A549 (cell line): ENCODE measurements around the gene DIPK1B. TPM values are rescaled to one million over a fixed set of nuclear protein-coding genes. Genes with fewer than 3 reads are reported as not detected.

Experiments used
- ATAC-seq, 2 experiments: fragments of 200-7000 bp in 1 of 2; fragments of >200 bp in 1 of 2; cut with Nextera tagmentation in 1 of 2; cut with Tn5 transposase in 1 of 2; 3 replicates each; pipeline versions ENCODE4 v1.8.0 to v1.9.1; 2018 to 2020; ENCODE audit warnings: mild to moderate bottlenecking in 1 of 2, moderate library complexity in 1 of 2
- CTCF ChIA-PET: fragments of 300-600 bp; sonication (Branson Sonifier 250); formaldehyde crosslinking; extraction: SDS; loops from one replicate; lab custom pipeline; 2021; ENCODE audit warnings: antibody characterized with exemption, inconsistent platforms; lab: Yijun Ruan, JAX
- POLR2A ChIA-PET: fragments of 350-600 bp; formaldehyde crosslinking; extraction: SDS; loops from one replicate; lab custom pipeline; 2021; ENCODE audit warnings: antibody characterized with exemption, inconsistent platforms; lab: Yijun Ruan, JAX
- DNase-seq, 2 experiments: peaks; one replicate each; pipeline versions ENCODE4 v3.0.0 to v3.0.0-alpha.2; 2011 to 2016; ENCODE audit warnings: low read depth in 1 of 2, low spot score in 1 of 2
- FAIRE-seq: peaks from 2 replicates; lab custom pipeline; 2011; peaks lifted over from hg19 to GRCh38; lab: Jason Lieb, UNC
- H3K27ac ChIP-seq, 2 experiments: fragments of >200 bp; sonication (Bioruptor Twin); formaldehyde crosslinking; 3 replicates each; pipeline ENCODE4 v1.5.1; 2016 to 2017
- H3K4me1 ChIP-seq: fragments of >200 bp; sonication (Bioruptor Twin); formaldehyde crosslinking; 3 replicates; pipeline ENCODE4 v1.6.1; 2016
- H3K4me2 ChIP-seq: fragments of >200 bp; sonication (Bioruptor Twin); formaldehyde crosslinking; 3 replicates; pipeline ENCODE4 v1.6.1; 2016
- H3K4me3 ChIP-seq: fragments of >200 bp; sonication (Bioruptor Twin); formaldehyde crosslinking; 3 replicates; pipeline ENCODE4 v1.5.1; 2016
- H3K9me3 ChIP-seq: fragments of >200 bp; sonication (Bioruptor Twin); formaldehyde crosslinking; 3 replicates; pipeline ENCODE4 v1.6.1; 2016
- CBX2 ChIP-seq: fragments of 200-600 bp; sonication (generic); IDR thresholded peaks from 2 replicates; pipeline ENCODE4 v1.6.1; 2016; ENCODE audit warnings: low read depth, mild to moderate bottlenecking, borderline replicate concordance
- CBX8 ChIP-seq: fragments of 200-600 bp; sonication (generic); IDR thresholded peaks from 2 replicates; pipeline ENCODE4 v1.6.1; 2016
- FOXS1 ChIP-seq: fragments of 250-450 bp; sonication (Bioruptor Pico); IDR thresholded peaks from 2 replicates; pipeline ENCODE4 v1.5.0; 2020; ENCODE audit warnings: mild to moderate bottlenecking, moderate library complexity
- HDAC2 ChIP-seq: fragments of 200-600 bp; sonication (generic); IDR thresholded peaks from 2 replicates; pipeline ENCODE4 v1.6.1; 2016
- HOXB13 ChIP-seq: fragments of 250-450 bp; sonication (Bioruptor Pico); IDR thresholded peaks from 2 replicates; pipeline ENCODE4 v1.5.0; 2020; ENCODE audit warnings: low read depth, mild to moderate bottlenecking, moderate library complexity
- NR3C1 ChIP-seq: fragments of >200 bp; sonication (Bioruptor Twin); formaldehyde crosslinking; IDR thresholded peaks from 3 replicates; pipeline ENCODE4 v1.6.1; 2017
- PHF8 ChIP-seq: fragments of 200-600 bp; sonication (generic); IDR thresholded peaks from 2 replicates; pipeline ENCODE4 v1.6.1; 2016; ENCODE audit warnings: low read depth, mild to moderate bottlenecking, antibody characterized with exemption, moderate library complexity, borderline replicate concordance
- POLR2A ChIP-seq: IDR thresholded peaks from 2 replicates; pipeline ENCODE4 v1.6.1; 2012; ENCODE audit warnings: mild to moderate bottlenecking, low read length
- RCOR1 ChIP-seq: fragments of 150-350 bp; IDR thresholded peaks from 2 replicates; pipeline ENCODE4 v1.6.1; 2014; ENCODE audit warnings: antibody characterized with exemption, low read length, low read depth
- REST ChIP-seq: fragments of 200-600 bp; sonication (generic); IDR thresholded peaks from 2 replicates; pipeline ENCODE4 v1.6.1; 2016; ENCODE audit warnings: antibody characterized with exemption, mild to moderate bottlenecking, moderate library complexity
- SREBF2 ChIP-seq: fragments of 450-650 bp; IDR thresholded peaks from 2 replicates; pipeline ENCODE4 v1.6.1; 2014; ENCODE audit warnings: mild to moderate bottlenecking, moderate library complexity
- WGBS: methylation state at CpG from one replicate; pipeline ENCODE4 v1.1.6; 2017; ENCODE audit errors: missing lambda C conversion rate; 5-methylcytosine and 5-hydroxymethylcytosine counted together
- polyA minus RNA-seq: library from RNA; depleted of rRNA, polyadenylated mRNA; stranded (reverse); fragments of >200 nt; gene quantifications from 2 replicates; pipeline ENCODE4 v1.2.3, GENCODE V29; 2011; rRNA and poly(A)+ RNA removed
- polyA plus RNA-seq, 4 experiments: library from polyadenylated mRNA; depleted of rRNA in 3 of 4; stranded (reverse); fragments of >200 nt; fragmentation: RNase III in 1 of 4; extraction: RNeasy Plus Mini Kit Qiagen cat#74134 plus additional on column Dnase treatment in 1 of 4; gene quantifications; 2 replicates in 3 of 4; 3 replicates in 1 of 4; pipeline ENCODE4 v1.2.3, GENCODE V29; 2011 to 2017
- TF ChIP-seq, protein P1 (sequence below): fragments of 450-650 bp; IDR thresholded peaks from 2 replicates; pipeline ENCODE4 v1.6.1; 2014; ENCODE audit warnings: antibody characterized with exemption
- TF ChIP-seq, protein P2 (sequence below): fragments of 250-450 bp; sonication (Bioruptor Pico); IDR thresholded peaks from 2 replicates; pipeline ENCODE4 v1.5.0; 2021; ENCODE audit warnings: mild to moderate bottlenecking, moderate library complexity, borderline replicate concordance

DIPK1B gene
- polyA plus RNA-seq (2011; rRNA removed) (6.7 and 8.8 TPM in 2 replicates), polyA plus RNA-seq (2017; fragmentation: RNase III; extraction: RNeasy Plus Mini Kit Qiagen cat#74134 plus additional on column Dnase treatment) (6.0 to 8.2 TPM (median 6.7 TPM) in 3 replicates), polyA minus RNA-seq (4.8 and 7.3 TPM in 2 replicates)
- 15.7 and 24.3 TPM in 2 replicates for polyA plus RNA-seq (2012; cell fraction: cytosol; rRNA removed)
- polyA plus RNA-seq (2012; cell fraction: nucleus; rRNA removed): 36.4 and 49.4 TPM in 2 replicates

- CTCF ChIA-PET: interaction anchor here (0.9 to 5.2 kb wide), 4 partner anchors 16 to 82 kb away, joined by 3 to 37 read pairs (median 3); no protein-coding TSS in a partner anchor
- peak within 1 kb of the TSS; percentile 97 for H3K4me2 ChIP-seq
- TF ChIP-seq REST: no peak
- TF ChIP-seq CBX8: no peak
- TF ChIP-seq CBX2: no peak
- TF ChIP-seq HOXB13 (CRISPR knock-in tag): no peak
- TF ChIP-seq SREBF2: no peak
- TF ChIP-seq RCOR1: no peak
- TF ChIP-seq, protein P1, sequence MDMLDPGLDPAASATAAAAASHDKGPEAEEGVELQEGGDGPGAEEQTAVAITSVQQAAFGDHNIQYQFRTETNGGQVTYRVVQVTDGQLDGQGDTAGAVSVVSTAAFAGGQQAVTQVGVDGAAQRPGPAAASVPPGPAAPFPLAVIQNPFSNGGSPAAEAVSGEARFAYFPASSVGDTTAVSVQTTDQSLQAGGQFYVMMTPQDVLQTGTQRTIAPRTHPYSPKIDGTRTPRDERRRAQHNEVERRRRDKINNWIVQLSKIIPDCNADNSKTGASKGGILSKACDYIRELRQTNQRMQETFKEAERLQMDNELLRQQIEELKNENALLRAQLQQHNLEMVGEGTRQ: no peak
- no peak for TF ChIP-seq NR3C1
- TF ChIP-seq, all 56 proteins: peak for 0
- ATAC-seq (peak; percentile 23 to 55; a peak in 5 of 6 replicates), DNase-seq (no peak), FAIRE-seq (no peak)
- H3K9me3 ChIP-seq: no peaks in the 10 kb centered on the region
- 16% methylated on average over 30 of the region's 119 CpGs for WGBS
- H3K27ac ChIP-seq: peak within 1 kb of the TSS; percentile 83 to 91
- peak within 1 kb of the TSS; percentile 66 for H3K4me3 ChIP-seq
- POLR2A ChIA-PET: interaction anchor here (4.0 kb wide), 1 partner anchor 16 kb away, joined by 30 read pairs; no protein-coding TSS in a partner anchor
- peaks cover 32% of the 10 kb centered on the region for H3K4me1 ChIP-seq
Observed at GRCh38 chr9:136711751-136712689, at the start of gene DIPK1B. Gene DIPK1B, plus strand, starts transcription at chr9:136712572. Its CDS starts 94 bp downstream, at chr9:136712666.

GRCh38 chr9:136662656-136663581 is 49.5 kb upstream of the DIPK1B start, which contains the start of gene EGFL7:
Gene EGFL7, plus strand, starts transcription at chr9:136662916. Its CDS starts 5,367 bp downstream, at chr9:136668283.
- ChIA-PET CTCF (interaction anchor here (0.7 to 4.5 kb wide), 6 partner anchors 9 to 178 kb away, joined by 3 to 29 read pairs (median 12); no protein-coding TSS in a partner anchor), POLR2A (no interaction called here)
- Histone ChIP-seq H3K4me2 (no peak within 1 kb of the TSS), H3K27ac (no peak within 1 kb of the TSS), H3K4me1 (peaks cover 12% of the 10 kb centered on the region; the same call in 2 of the 3 replicates), H3K4me3 (no peak within 1 kb of the TSS), H3K9me3 (no peaks in the 10 kb centered on the region)
- DNase-seq (no peak), ATAC-seq (no peak), FAIRE-seq (no peak)
- 85% methylated on average over 13 of the region's 38 CpGs for WGBS
- TF ChIP-seq FOXS1: no peak
- no peak for TF ChIP-seq POLR2A
- TF ChIP-seq PHF8: no peak
- TF ChIP-seq, protein P2, sequence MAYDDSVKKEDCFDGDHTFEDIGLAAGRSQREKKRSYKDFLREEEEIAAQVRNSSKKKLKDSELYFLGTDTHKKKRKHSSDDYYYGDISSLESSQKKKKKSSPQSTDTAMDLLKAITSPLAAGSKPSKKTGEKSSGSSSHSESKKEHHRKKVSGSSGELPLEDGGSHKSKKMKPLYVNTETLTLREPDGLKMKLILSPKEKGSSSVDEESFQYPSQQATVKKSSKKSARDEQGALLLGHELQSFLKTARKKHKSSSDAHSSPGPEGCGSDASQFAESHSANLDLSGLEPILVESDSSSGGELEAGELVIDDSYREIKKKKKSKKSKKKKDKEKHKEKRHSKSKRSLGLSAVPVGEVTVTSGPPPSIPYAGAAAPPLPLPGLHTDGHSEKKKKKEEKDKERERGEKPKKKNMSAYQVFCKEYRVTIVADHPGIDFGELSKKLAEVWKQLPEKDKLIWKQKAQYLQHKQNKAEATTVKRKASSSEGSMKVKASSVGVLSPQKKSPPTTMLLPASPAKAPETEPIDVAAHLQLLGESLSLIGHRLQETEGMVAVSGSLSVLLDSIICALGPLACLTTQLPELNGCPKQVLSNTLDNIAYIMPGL: no peak
- no peak for TF ChIP-seq HDAC2
- TF ChIP-seq SREBF2: no peak
